Esophagus squamous epithelium (tissue), 5 donors: Measurements from ENCODE around the gene SPATA9. TPM values are rescaled to one million over a fixed set of nuclear protein-coding genes. Genes with fewer than 3 reads are reported as not detected.

ENCODE experiments used
- DNase-seq: peaks from one replicate; lab custom pipeline; 2025; lab: John Stamatoyannopoulos, UW
- H3K27ac ChIP-seq, 4 donors: fragments of 200-600 bp; sonication (generic); one replicate each; pipeline ENCODE4 v1.5.1; 2016 to 2019; ENCODE audit warnings: mild to moderate bottlenecking in 1 of 4
- H3K27me3 ChIP-seq, 4 donors: fragments of 200-600 bp; sonication (generic); 1 replicate in 3 of 4; 2 replicates in 1 of 4; pipeline versions ENCODE4 v1.5.1 to v1.6.0; 2017 to 2021; ENCODE audit warnings: antibody characterized with exemption in 1 of 4
- H3K36me3 ChIP-seq, 3 donors: fragments of 200-600 bp; sonication (generic); one replicate each; pipeline ENCODE4 v1.5.1; 2016 to 2019
- H3K4me1 ChIP-seq, 3 donors: fragments of 200-600 bp; sonication (generic); one replicate each; pipeline ENCODE4 v1.5.1; 2017 to 2019
- H3K4me3 ChIP-seq, 4 donors: fragments of 200-600 bp; sonication (generic); 1 replicate in 3 of 4; 2 replicates in 1 of 4; pipeline ENCODE4 v1.5.1; 2016 to 2019; ENCODE audit warnings: mild to moderate bottlenecking in 2 of 4, moderate library complexity in 1 of 4
- H3K9me3 ChIP-seq, 3 donors: fragments of 200-600 bp; sonication (generic); one replicate each; pipeline ENCODE4 v1.5.1; 2016 to 2019
- POLR2A ChIP-seq, 4 donors: fragments of 450-650 bp; IDR thresholded peaks; one replicate each; pipeline ENCODE4 v1.6.1; 2017; ENCODE audit warnings: antibody characterized with exemption in 4 of 4, mild to moderate bottlenecking in 4 of 4, moderate library complexity in 3 of 4
- WGBS, 2 donors: methylation state at CpG; one replicate each; pipeline ENCODE4 v1.1.5; 2018; 5-methylcytosine and 5-hydroxymethylcytosine counted together
- intact Hi-C: fragments of 100-400 bp; cut with DNase I; formaldehyde crosslinking; loops from one replicate; pipeline ENCODE4 v1.15.0; 2022
- total RNA-seq, 4 donors: library from RNA; depleted of rRNA; stranded (reverse); fragments of >200 nt; gene quantifications; one replicate each; pipeline ENCODE4 v1.1.0, GENCODE V29; 2016
- TF ChIP-seq, protein P1 (sequence below), 6 experiments: fragments of 450-650 bp in 4 of 6; fragments of 200-600 bp in 2 of 6; sonication (generic) in 2 of 6; IDR thresholded peaks; one replicate each; pipeline ENCODE4 v1.5.1; 2016 to 2019; ENCODE audit warnings: antibody characterized with exemption in 6 of 6, mild to moderate bottlenecking in 4 of 6, moderate library complexity in 4 of 6
- donor health status: DM: yes; HTN: yes; CAD: no.

SPATA9 gene
- total RNA-seq, 4 donors from 2014 or later, result not detected

DNA sequence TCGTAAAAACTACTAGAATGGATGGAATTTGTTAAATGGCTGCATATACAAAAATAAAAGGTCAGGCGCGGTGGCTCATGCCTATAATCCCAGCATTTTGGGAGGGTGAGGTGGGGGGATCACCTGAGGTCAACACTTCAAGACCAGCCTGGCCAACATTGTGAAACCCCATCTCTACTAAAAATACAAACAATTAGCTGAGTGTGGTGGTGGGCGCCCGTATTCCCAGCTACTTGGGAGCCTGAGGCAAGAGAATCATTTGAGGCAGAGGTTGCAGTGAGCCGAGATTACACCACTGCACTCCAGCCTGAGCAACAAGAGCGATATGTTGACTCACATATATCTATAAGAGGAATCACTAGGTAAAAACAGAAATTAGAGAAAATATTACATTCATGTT lies 72.2 kb downstream of the SPATA9 start:
- 90 to 94% methylated on average over 7 of the region's 7 CpGs for WGBS, 2 donors
- Histone ChIP-seq H3K27me3 (no peaks in the 10 kb centered on the region), H3K9me3 (no peaks in the 10 kb centered on the region)

DNA sequence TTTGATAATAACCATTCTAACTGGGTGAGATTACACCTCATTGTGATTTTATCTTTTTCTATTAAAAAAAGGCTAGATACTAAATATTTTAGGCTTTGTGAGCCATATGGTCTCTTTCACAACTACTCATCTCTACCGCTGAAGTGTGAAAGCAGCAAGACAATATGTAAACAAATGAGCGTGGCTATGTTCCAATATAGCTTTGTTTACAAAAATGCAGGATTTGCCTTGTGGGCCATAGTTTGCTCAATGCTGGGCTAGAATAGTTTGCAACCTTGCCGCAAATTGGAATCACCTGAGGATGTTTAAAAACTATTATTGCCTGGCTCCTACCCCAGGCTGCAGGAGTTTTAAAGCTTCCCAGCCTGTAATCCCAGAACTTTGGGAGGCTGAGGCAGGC lies 73.1 kb downstream of the SPATA9 start:
- no peak overlapping the region for H3K27ac ChIP-seq
- no peaks in the 10 kb centered on the region for H3K36me3 ChIP-seq
- no peaks in the 10 kb centered on the region for H3K27me3 ChIP-seq
- intact Hi-C loops, result no loop called here
- TF ChIP-seq, protein P1, sequence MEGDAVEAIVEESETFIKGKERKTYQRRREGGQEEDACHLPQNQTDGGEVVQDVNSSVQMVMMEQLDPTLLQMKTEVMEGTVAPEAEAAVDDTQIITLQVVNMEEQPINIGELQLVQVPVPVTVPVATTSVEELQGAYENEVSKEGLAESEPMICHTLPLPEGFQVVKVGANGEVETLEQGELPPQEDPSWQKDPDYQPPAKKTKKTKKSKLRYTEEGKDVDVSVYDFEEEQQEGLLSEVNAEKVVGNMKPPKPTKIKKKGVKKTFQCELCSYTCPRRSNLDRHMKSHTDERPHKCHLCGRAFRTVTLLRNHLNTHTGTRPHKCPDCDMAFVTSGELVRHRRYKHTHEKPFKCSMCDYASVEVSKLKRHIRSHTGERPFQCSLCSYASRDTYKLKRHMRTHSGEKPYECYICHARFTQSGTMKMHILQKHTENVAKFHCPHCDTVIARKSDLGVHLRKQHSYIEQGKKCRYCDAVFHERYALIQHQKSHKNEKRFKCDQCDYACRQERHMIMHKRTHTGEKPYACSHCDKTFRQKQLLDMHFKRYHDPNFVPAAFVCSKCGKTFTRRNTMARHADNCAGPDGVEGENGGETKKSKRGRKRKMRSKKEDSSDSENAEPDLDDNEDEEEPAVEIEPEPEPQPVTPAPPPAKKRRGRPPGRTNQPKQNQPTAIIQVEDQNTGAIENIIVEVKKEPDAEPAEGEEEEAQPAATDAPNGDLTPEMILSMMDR (IDR thresholded peaks at IDR 0.05), result no peak
- no peak for TF ChIP-seq POLR2A (IDR thresholded peaks at IDR 0.05)
- H3K4me3 ChIP-seq, result no peak overlapping the region
- WGBS, 2 donors, result 38 to 39% methylated on average over 3 of the region's 3 CpGs
- DNase-seq, result no peak
- no peaks in the 10 kb centered on the region for H3K9me3 ChIP-seq
- H3K4me1 ChIP-seq, result no peaks in the 10 kb centered on the region

More for the DNA sequence above, 72.2 kb downstream of the SPATA9 start:
- H3K36me3 ChIP-seq, result no peaks in the 10 kb centered on the region
- no peak for TF ChIP-seq POLR2A (IDR thresholded peaks at IDR 0.05)
- TF ChIP-seq, protein P1 (IDR thresholded peaks at IDR 0.05), result no peak
- intact Hi-C loops, result no loop called here
- no peaks in the 10 kb centered on the region for H3K4me1 ChIP-seq
- H3K27ac ChIP-seq, result no peak overlapping the region
- DNase-seq, result no peak
- H3K4me3 ChIP-seq, result no peak overlapping the region

Other genes starting within 250 kb of the SPATA9 start
- gene SKIC3, start 128.0 kb downstream of the SPATA9 start, total RNA-seq, result 10 to 100 TPM; 27.0 to 71.3 (median 41.6) TPM
- 1 to 10 TPM; 2.0 to 4.9 (median 3.6) TPM for gene ARSK, start 127.9 kb downstream of the SPATA9 start, total RNA-seq
- not detected for gene GPR150, start 62.9 kb downstream of the SPATA9 start, total RNA-seq
- gene RFESD, start 36.2 kb downstream of the SPATA9 start, total RNA-seq, result 1 to 10 TPM in 2 of 4 donors, under 1 TPM in 2; 0.11 to 3.6 (median 1.0) TPM
- 10 to 100 TPM in 2 of 4 donors, 1 to 10 TPM in 2; 4.7 to 59.3 (median 13.6) TPM for gene RHOBTB3, start 48.3 kb upstream of the SPATA9 start, total RNA-seq
- 10 to 100 TPM in 3 of 4 donors, 1 to 10 TPM in 1; 5.3 to 37.8 (median 14.2) TPM for gene GLRX, start 139.7 kb upstream of the SPATA9 start, total RNA-seq